ENCODE data around the gene PLEKHM3. TPM values are rescaled to one million over a fixed set of nuclear protein-coding genes. Genes with fewer than 3 reads are reported as not detected.
A peak's percentile ranks its signal among the peaks of the same experiment; 100 is the strongest.

The PLEKHM3 gene
- total RNA-seq, 1 donor from 2014 or later, result 12.1 TPM

- no peak for TF ChIP-seq CTCF (conservative IDR thresholded peaks at IDR 0.05)
- no peaks in the 10 kb centered on the region for H3K9me3 Mint-ChIP-seq
- peak overlapping the region; percentile 81 for H3K27ac Mint-ChIP-seq
- no peaks in the 10 kb centered on the region for H3K36me3 Mint-ChIP-seq
- DNase-seq (ENCODE audit: extremely low spot score, unreplicated experiment), result no peak
- peaks cover 11% of the 10 kb centered on the region for H3K4me1 Mint-ChIP-seq (ENCODE audit: unreplicated experiment)
- peak overlapping the region; percentile 34 for H3K4me3 Mint-ChIP-seq
- H3K27me3 Mint-ChIP-seq, result no peaks in the 10 kb centered on the region
Observed at GRCh38 chr2:207796585-207797350, 228.6 kb downstream of the PLEKHM3 start.

- Mint-ChIP-seq H3K27ac (peak overlapping the region; percentile 46), H3K4me1 (ENCODE audit: unreplicated experiment) (peaks cover 9% of the 10 kb centered on the region), H3K9me3 (no peaks in the 10 kb centered on the region), H3K4me3 (no peak overlapping the region), H3K27me3 (no peaks in the 10 kb centered on the region), H3K36me3 (no peaks in the 10 kb centered on the region)
- no peak for DNase-seq (ENCODE audit: extremely low spot score, unreplicated experiment)
- no peak for TF ChIP-seq CTCF (conservative IDR thresholded peaks at IDR 0.05)
Observed at GRCh38 chr2:207792244-207792785, 233.0 kb downstream of the PLEKHM3 start.

GRCh38 chr2:207791579-207792243 lies 233.6 kb downstream of the PLEKHM3 start:
- Mint-ChIP-seq H3K9me3 (no peaks in the 10 kb centered on the region), H3K27me3 (no peaks in the 10 kb centered on the region), H3K4me1 (ENCODE audit: unreplicated experiment) (peaks cover 4% of the 10 kb centered on the region), H3K36me3 (no peaks in the 10 kb centered on the region), H3K27ac (no peak overlapping the region), H3K4me3 (no peak overlapping the region)
- DNase-seq (ENCODE audit: extremely low spot score, unreplicated experiment), result no peak
- no peak for TF ChIP-seq CTCF (conservative IDR thresholded peaks at IDR 0.05)

- no peak for DNase-seq (ENCODE audit: extremely low spot score, unreplicated experiment)
- peaks cover 4% of the 10 kb centered on the region for H3K4me1 Mint-ChIP-seq (ENCODE audit: unreplicated experiment)
- H3K27me3 Mint-ChIP-seq, result no peaks in the 10 kb centered on the region
- H3K9me3 Mint-ChIP-seq, result no peaks in the 10 kb centered on the region
- H3K27ac Mint-ChIP-seq, result no peak overlapping the region
- no peak overlapping the region for H3K4me3 Mint-ChIP-seq
- no peak for TF ChIP-seq CTCF (conservative IDR thresholded peaks at IDR 0.05)
- no peaks in the 10 kb centered on the region for H3K36me3 Mint-ChIP-seq
Observed at GRCh38 chr2:207790898-207791297, 234.4 kb downstream of the PLEKHM3 start.

GRCh38 chr2:207787800-207788199 lies 237.5 kb downstream of the PLEKHM3 start:
- Mint-ChIP-seq H3K4me3 (no peak overlapping the region), H3K27me3 (no peaks in the 10 kb centered on the region), H3K36me3 (no peaks in the 10 kb centered on the region), H3K9me3 (no peaks in the 10 kb centered on the region), H3K27ac (no peak overlapping the region), H3K4me1 (ENCODE audit: unreplicated experiment) (peaks cover 10% of the 10 kb centered on the region)
- DNase-seq (ENCODE audit: extremely low spot score, unreplicated experiment), result no peak
- TF ChIP-seq CTCF (conservative IDR thresholded peaks at IDR 0.05), result no peak

Data from type B pancreatic cell (in vitro differentiated cells).